Left colon (tissue), 2 donors: ENCODE data around the gene NADK. TPM values are rescaled to one million over a fixed set of nuclear protein-coding genes. Genes with fewer than 3 reads are reported as not detected.
A peak's percentile ranks its signal among the peaks of the same experiment; 100 is the strongest.
"Not testable (repeated sequence)": the region's sequence is repeated elsewhere in the genome, so short reads cannot be mapped to it uniquely, and the experiment has no call there.

Experiments
- ATAC-seq: fragments of 200-7000 bp; cut with Tn5 transposase; one replicate; pipeline ENCODE4 v1.9.1; 2020; ENCODE audit warnings: mild to moderate bottlenecking, moderate library complexity
- DNase-seq, 2 donors: peaks; one replicate each; pipeline ENCODE4 v3.0.0-alpha.2; 2020
- intact Hi-C, 2 donors: fragments of 100-400 bp; cut with DNase I in 1 of 2; cut with micrococcal nuclease in 1 of 2; formaldehyde crosslinking; loops; one replicate each; pipeline versions ENCODE4 v1.11.2 to v1.14.0; 2022; cut with DNase I, micrococcal nuclease
- total RNA-seq, 2 donors: library from RNA; stranded (reverse); fragmentation: NEBNext Ultra II Directional; extraction: Animal tissue kit (Norgen Biotek cat#: 25700); gene quantifications; one replicate each; pipeline ENCODE4 v1.2.1, GENCODE V29; 2021
- donor health status: DM: no; HTN: no; CAD: no.
- donor health status: DM: yes; HTN: yes; CAD: no.

The NADK gene
- total RNA-seq, 2 donors from 2014 or later, result 141 to 156 TPM

GRCh38 chr1:1728308-1729005 lies 49.8 kb downstream of the NADK start:
- DNase-seq, ATAC-seq: not testable (repeated sequence)
- intact Hi-C loops, result loop anchor here in 1 of 2 donors (5.0 kb wide), 1 partner anchor 61 kb away; no protein-coding TSS in a partner anchor

- intact Hi-C loops, result loop anchor here in 1 of 2 donors (5.0 kb wide), 1 partner anchor 60 kb away; no protein-coding TSS in a partner anchor
- DNase-seq, ATAC-seq: not testable (repeated sequence)
Observed at GRCh38 chr1:1727131-1727651, 51.1 kb downstream of the NADK start.

DNA sequence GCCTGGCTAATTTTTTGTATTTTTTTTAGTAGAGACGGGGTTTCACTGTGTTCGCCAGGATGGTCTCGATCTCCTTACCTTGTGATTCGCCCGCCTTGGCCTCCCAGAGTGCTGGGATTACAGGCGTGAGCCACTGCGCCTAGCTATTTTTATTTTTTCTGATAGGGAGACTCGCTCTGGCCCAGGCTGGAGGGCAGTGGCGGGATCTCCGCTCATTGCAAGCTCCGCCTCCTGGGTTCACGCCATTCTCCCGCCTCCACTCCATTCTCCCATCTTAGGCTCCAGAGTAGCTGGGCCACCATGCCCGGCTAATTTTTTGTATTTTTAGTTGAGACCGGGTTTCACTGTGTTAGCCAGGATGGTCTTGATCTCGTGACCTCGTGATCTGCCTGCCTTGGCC lies 52.2 kb downstream of the NADK start:
- not testable (repeated sequence) for ATAC-seq, DNase-seq
- intact Hi-C loops, result loop anchor here in 1 of 2 donors (5.0 kb wide), 1 partner anchor 59 kb away; no protein-coding TSS in a partner anchor

DNA sequence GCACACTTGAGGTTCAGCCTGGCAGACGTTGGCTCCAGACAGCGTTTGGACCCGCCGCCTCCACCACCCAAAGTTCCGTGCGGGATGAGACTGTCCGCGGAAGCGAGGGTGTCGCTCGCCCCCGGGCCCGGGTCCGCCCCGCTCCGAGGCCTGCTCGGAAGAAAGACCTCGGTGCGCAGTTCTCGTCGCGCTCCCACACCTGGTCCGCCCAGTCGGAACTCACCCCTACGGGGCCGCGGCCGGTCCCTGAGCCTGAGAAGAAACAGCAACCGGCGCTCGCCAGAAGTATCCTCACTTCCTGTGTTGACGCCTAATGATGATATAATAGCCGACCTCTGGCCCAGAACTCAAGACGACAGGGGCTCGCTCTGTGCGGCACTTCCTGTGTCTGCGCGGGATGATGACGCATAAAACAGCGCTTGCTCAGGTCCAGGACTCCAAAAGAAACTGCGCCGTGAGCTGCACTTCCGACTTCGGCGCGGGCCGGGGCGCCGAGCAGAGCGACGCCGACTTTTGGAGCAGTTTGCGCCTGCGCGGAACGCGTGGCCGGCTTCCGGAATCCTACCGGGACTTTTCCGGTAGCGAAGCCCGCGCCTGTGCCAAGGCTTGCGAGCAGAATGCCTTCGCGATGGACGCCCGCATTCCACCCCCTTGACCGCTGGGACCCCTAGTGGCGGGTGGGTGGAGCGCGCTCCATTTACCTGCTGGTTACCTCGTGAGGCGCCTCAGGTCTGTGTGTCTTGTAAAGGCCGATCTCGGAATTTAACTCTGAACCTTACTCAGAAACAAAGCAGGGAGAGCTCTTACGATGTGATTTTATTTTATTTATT lies 54.0 kb downstream of the NADK start, which contains the start of gene CDK11A:
TSS of gene CDK11A (minus strand) at position 323 of the 830 bp plus-strand sequence. CDS start 1,539 bp downstream, outside the sequence.
- DNase-seq, result peak; percentile 96 to 99
- ATAC-seq, result peak; percentile 84
- intact Hi-C loops, result not testable (repeated sequence)

DNA sequence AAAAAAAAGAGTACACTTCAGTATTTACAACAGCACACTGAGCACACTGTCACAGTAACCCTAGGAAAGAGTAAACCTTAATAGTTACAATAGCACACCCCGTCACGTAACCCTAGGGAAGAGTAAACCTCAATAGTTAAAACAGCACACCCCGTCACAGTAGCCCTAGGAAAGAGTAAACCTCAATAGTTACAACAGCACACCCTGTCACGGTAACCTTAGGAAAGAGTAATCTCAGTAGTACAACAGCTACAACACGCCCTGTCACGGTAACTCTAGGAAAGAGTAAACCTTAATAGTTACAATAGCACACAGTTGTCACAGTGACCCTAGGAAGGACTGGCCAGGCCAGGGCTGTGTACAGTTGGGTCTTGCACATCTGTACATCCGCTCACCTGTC lies 57.1 kb downstream of the NADK start:
- DNase-seq (no peak), ATAC-seq (peak; percentile 38)
- intact Hi-C loops, result no loop called here

DNA sequence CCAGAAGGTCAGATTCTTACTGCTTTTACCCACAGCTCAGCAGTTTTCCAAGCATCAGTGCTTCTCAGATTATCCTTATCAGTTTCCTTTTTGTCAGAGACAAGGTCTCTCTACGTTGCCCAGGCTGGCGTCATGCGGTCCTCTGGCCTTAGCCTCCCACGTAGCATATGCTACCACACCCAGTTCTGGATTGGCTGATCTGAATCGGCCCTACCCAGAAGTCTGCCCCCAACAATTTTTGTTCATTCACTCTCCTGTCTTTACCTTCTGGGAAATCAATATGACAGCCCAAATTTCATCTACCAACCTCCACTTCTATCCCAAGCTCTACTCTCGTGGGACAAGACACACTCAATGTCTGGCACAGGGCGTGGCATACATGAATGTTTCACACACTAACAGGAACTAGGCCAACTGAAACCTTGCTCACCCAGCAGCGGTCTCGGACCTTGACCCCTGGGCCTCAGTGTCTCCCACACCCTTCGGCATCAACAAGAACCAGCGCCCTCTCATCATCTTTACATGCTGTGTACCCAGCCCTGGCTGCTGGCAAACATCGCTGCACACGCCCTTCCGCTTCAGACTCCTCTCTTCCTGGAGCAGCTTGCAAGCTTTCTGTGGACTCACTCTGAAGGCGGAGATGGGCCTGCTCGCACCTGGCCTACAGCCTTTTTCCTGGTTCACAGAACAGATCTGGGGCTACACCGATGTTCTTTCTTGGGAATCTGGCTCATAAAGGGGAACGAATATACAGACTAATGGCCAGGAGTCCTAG lies 63.0 kb downstream of the NADK start:
- DNase-seq (peak; percentile 80), ATAC-seq (peak; percentile 95)
- intact Hi-C loops, result not testable (repeated sequence)

DNA sequence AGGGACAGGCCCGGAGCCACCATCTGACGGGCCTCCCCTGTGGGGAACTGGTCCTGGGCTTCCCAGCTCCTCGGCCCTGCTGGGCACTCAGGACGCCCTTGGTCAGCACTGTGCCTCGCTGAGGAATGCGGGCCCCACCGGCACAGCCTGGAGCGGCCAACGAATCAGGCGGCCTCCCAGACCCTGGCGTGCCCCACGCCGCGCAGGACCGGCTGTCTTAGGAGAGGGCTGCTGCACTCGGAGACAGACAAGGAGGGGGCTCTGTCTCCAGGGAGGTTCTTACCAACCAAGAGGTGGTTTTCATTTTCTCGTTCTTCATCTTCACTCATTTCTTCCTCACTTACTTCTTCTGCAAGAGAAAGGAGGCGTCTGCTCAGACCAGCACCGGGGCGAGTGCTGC lies 70.4 kb downstream of the NADK start:
- ATAC-seq, DNase-seq, intact Hi-C loops: not testable (repeated sequence)

DNA sequence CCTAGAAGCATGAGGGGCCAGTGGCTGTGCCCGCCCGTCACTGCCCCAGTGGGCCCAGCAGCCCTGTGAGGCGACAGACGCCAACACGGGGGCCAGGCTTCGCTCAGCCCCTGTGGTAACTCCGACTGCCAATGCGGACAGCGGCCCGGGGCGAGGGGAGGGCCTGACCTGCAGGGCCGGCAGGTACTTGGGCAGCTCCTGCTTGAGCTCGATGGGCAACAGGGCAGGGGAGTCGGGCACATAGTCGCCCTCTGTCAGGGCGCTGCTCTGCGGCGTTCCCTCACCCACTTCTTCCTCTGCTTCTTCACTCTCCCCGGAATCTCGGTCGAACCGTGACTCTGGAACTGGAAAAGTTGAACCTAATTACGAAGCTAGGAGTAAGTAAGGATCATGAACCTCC lies 71.0 kb downstream of the NADK start:
- intact Hi-C loops, result not testable (repeated sequence)
- peak in 1 of 2 donors; percentile 4 for DNase-seq

GRCh38 chr1:1705623-1706022 lies 72.6 kb downstream of the NADK start:
- DNase-seq (peak; percentile 4 to 20), ATAC-seq (peak; percentile 67)
- intact Hi-C loops, result not testable (repeated sequence)

More for the DNA sequence above, 71.0 kb downstream of the NADK start:
- not testable (repeated sequence) for ATAC-seq

DNA sequence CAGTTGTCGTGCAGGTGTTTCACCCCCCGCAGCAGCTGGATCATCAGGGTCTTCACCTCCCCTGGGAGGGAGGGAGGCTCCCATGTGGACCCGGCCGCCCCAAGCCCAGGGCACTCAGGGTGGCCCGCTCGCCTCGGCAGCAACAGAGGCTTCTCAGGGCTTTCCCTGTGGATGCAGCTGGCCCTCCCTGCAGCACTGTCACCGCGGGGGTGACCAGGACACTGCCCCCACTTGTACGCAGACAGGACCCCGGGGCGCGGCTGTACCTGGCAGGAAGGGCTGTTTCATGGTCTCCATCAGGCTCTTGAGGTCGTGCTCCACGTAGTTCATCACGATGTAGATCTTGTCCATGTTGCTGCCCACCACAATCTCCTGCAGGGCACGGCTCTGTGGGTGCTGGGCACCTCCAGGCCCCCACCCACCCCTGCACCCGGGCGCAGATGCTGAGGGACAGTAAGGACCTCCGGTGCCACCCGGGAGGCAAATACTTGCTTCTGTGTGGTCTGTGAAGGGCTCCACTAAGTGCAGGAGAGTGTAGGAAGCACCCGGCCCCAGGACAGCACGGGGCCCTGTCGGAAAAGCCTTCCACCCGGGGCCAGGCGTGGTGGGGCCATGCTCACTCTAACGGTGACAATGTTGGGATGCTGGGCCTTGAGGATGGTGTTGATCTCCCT lies 73.8 kb downstream of the NADK start:
- ATAC-seq, intact Hi-C loops: not testable (repeated sequence)

GRCh38 chr1:1703796-1704195 lies 74.5 kb downstream of the NADK start:
- intact Hi-C loops, result no loop called here
- DNase-seq, result peak; percentile 4 to 9
- no peak for ATAC-seq

More for the DNA sequence above, 73.8 kb downstream of the NADK start:
- peak; percentile 2 to 8 for DNase-seq

GRCh38 chr1:1702506-1702905 lies 75.8 kb downstream of the NADK start:
- DNase-seq, result peak in 1 of 2 donors; percentile 2
- intact Hi-C loops, ATAC-seq: not testable (repeated sequence)

Other genes starting within 250 kb of the NADK start
- gene TMEM240, start 237.8 kb downstream of the NADK start, total RNA-seq, result 1 to 10 TPM in 1 of 2 donors, under 1 TPM in 1; 0.67 to 2.6 TPM
- gene SSU72, start 203.6 kb downstream of the NADK start, total RNA-seq, result 100 to 1,000 TPM; 118 to 130 TPM
- 1 to 10 TPM; 3.1 to 3.3 TPM for gene FNDC10, start 178.3 kb downstream of the NADK start, total RNA-seq
- 10 to 100 TPM; 84.8 to 86.1 TPM for gene MIB2, start 163.0 kb downstream of the NADK start, total RNA-seq
- 1 to 10 TPM; 1.2 to 7.2 TPM for gene MMP23B, start 146.3 kb downstream of the NADK start, total RNA-seq
- gene CDK11B, start 119.5 kb downstream of the NADK start, total RNA-seq, result 10 to 100 TPM; 29.6 to 37.0 TPM
- 10 to 100 TPM; 39.0 to 57.0 TPM for gene SLC35E2B, start 85.7 kb downstream of the NADK start, total RNA-seq
- 10 to 100 TPM; 66.4 to 72.3 TPM for gene CDK11A, start 54.1 kb downstream of the NADK start, total RNA-seq
- 100 to 1,000 TPM; 308 to 326 TPM for gene GNB1, start 112.6 kb upstream of the NADK start, total RNA-seq
- gene CALML6, start 136.8 kb upstream of the NADK start, total RNA-seq, result under 1 TPM; 0.34 to 0.50 TPM
- gene TMEM52, start 140.8 kb upstream of the NADK start, total RNA-seq, result 1 to 10 TPM; 4.1 to 4.3 TPM
- not detected for gene CFAP74, start 225.3 kb upstream of the NADK start, total RNA-seq
- not detected for gene GABRD, start 240.9 kb upstream of the NADK start, total RNA-seq